ENCODE results near the gene GMFB. TPM values are rescaled to one million over a fixed set of nuclear protein-coding genes. Genes with fewer than 3 reads are reported as not detected.

Gene GMFB
- 24.9 TPM for total RNA-seq
- long read RNA-seq, full-length matches to known transcripts, result 11 of 11 reads
- long read RNA-seq, partial matches to known transcripts, result 0 of 11 reads
- long read RNA-seq, other reads (novel, unspliced or antisense), result 0 of 11 reads

- ATAC-seq, result peak; percentile 97
- DNase-seq (ENCODE audit: missing footprints), result peak; percentile 97
- intact Hi-C loops (cut with DNase I), result loop anchor here (2.0 kb wide), 1 partner anchor 48 kb away; the partner anchor contains the start of gene CNIH1
These were observed at the start of gene GMFB for GRCh38 chr14:54488646-54489317. TSS of gene GMFB (minus strand) at chr14:54488980. CDS start at chr14:54488927, 53 bp downstream.

- intact Hi-C loops (cut with DNase I), result no loop called here
- no peak for DNase-seq (ENCODE audit: missing footprints)
- ATAC-seq, result no peak
These were observed 49.3 kb upstream of the GMFB start for GRCh38 chr14:54538055-54538454.

DNA sequence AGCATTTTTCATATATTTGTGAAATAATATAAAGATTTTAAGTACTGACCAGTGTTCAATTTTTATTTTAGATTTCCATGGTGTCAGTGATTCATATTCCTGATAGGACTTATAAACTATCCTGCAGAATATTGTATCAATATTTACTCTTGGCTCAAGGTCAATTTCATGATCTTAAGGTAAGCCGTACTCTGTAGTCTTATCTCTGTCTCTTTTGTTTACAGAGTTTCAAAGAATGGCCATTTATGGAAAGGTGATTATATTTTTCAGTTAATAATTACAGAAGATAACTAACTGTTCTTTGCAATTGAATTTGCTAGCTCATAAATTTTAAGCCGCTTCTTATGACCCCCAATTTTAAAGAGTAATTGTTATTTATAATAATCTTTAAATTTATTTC is 48.9 kb upstream of the GMFB start:
- intact Hi-C loops (cut with DNase I), result no loop called here
- DNase-seq (ENCODE audit: missing footprints) (no peak), ATAC-seq (no peak)

- ATAC-seq (no peak), DNase-seq (ENCODE audit: missing footprints) (no peak)
- intact Hi-C loops (cut with DNase I), result no loop called here
These were observed 46.9 kb upstream of the GMFB start for GRCh38 chr14:54535646-54536045.

DNA sequence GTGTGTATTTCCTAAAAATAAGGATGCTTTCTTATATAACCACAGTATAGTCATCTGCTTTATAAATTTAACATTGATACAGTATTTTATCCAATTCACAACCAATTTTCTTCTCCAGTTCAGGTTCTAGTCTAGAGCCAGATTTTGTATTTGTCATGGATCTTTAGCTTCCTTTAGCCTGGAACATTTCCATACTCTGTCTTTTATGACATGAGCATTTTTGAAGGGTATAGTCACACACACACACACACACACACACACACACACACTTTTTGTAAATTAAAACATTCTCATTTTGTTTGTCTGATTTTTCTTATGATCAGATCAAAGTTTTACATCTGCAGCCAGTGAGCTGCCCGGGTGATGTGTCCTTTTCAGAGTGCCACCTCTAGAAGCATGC is 46.3 kb upstream of the GMFB start:
- ATAC-seq (no peak), DNase-seq (ENCODE audit: missing footprints) (no peak)
- intact Hi-C loops (cut with DNase I), result no loop called here

DNA sequence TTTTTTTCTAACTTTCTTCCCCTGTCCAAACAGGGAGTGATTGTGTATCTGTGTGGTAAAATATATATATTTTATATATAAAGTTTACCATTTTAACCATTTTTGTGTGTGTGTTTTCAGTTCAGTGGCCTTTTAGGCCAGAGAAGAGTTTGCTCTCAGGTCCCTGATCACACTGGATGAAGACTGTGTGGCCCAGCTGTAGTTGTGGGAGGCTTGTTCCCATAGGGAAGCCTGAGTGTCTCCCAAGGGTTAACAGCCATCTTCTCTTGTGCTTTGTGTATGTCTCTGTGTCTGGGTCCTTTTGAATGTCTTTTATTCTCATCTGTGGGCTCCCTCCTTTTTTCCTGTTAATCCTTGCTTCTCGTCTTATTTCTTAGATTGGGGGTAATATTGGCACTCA is 44.3 kb upstream of the GMFB start:
- no peak for ATAC-seq
- intact Hi-C loops (cut with DNase I), result no loop called here

DNA sequence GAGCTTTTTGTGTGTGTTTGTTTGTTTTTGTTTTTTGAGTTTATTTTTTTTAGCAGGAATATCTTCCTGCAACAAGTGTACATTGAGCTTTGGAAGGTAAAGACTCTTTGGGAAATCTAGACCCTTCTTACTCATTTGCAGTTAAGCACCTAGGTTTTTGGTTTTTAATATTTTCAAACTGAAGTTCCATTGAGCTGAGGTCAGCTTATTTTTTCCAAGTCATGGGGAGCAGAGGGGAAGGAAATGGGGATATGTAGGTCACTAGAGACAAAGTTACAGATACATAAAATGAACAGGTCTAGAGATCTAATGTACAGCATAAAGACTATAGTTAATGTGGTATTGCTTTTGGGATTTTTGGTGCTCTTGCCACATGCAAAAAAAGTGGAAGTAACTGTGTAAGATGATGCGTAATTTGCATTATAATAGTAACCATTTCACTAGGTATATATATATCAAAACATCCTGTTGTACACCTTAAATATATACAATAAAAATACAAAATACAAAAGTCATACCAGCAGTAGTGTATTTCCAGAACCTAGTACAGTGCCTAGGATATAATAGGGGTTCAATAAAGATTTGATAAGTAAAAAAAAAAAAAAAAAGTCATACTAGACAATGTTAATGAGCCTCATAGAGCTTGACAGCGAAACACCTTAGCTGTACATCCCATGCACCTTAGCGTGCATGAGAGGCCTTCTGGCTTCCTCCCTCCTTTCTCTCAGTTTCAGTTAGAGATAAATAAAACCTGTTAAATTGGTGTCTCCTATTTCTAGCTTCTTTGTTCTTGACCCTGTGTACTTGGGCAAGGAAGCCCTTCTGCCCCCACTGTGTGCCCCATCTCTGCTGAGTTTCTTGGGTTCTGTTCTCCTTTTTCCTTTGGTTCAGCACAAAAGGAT is 43.6 kb upstream of the GMFB start:
- no peak for ATAC-seq
- no peak for DNase-seq (ENCODE audit: missing footprints)
- intact Hi-C loops (cut with DNase I), result no loop called here

More for the DNA sequence above, 44.3 kb upstream of the GMFB start:
- no peak for DNase-seq (ENCODE audit: missing footprints)

- ATAC-seq (no peak), DNase-seq (ENCODE audit: missing footprints) (no peak)
- intact Hi-C loops (cut with DNase I), result no loop called here
These were observed 41.0 kb upstream of the GMFB start for GRCh38 chr14:54529811-54530210.

GRCh38 chr14:54528973-54529372 is 40.2 kb upstream of the GMFB start:
- no peak for ATAC-seq
- intact Hi-C loops (cut with DNase I), result no loop called here

GRCh38 chr14:54524410-54524809 is 35.6 kb upstream of the GMFB start:
- intact Hi-C loops (cut with DNase I), result no loop called here
- ATAC-seq (no peak), DNase-seq (ENCODE audit: missing footprints) (no peak)

More at GRCh38 chr14:54528973-54529372, 40.2 kb upstream of the GMFB start:
- DNase-seq (ENCODE audit: missing footprints), result no peak

- intact Hi-C loops (cut with DNase I), result no loop called here
- DNase-seq (ENCODE audit: missing footprints), result no peak
- ATAC-seq, result no peak
These were observed 27.9 kb upstream of the GMFB start for GRCh38 chr14:54516709-54517108.

DNA sequence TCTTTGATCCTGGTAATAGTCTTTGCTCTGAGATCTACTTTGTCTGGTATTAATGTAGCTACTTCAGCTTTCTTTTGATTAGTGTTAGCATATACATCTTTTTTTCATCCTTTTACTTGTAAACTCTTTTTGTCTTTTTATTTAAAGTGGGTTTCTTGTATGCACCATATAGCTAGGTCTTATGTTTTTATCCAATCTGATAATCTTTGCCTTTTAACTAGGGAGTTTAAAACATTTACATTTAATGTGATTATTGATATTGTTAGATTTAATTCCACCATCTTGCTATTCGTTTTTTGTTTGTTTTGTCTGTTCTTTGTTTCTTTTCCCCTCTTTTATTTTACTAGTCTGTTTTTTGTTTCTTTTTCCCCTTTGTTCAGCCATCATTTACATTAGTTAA is 26.9 kb upstream of the GMFB start:
- intact Hi-C loops (cut with DNase I), result no loop called here
- ATAC-seq (no peak), DNase-seq (ENCODE audit: missing footprints) (no peak)

- ATAC-seq (no peak), DNase-seq (ENCODE audit: missing footprints) (no peak)
- intact Hi-C loops (cut with DNase I), result no loop called here
These were observed 23.6 kb upstream of the GMFB start for GRCh38 chr14:54512393-54512792.

GRCh38 chr14:54509546-54510501 is 21.0 kb upstream of the GMFB start, which contains the start of gene CGRRF1:
TSS of gene CGRRF1 (plus strand) at chr14:54509906. CDS start at chr14:54509960, 54 bp downstream.
- DNase-seq (ENCODE audit: missing footprints), result peak; percentile 99
- intact Hi-C loops (cut with DNase I), result no loop called here
- ATAC-seq, result peak; percentile 99

GRCh38 chr14:54503486-54503885 is 14.7 kb upstream of the GMFB start:
- ATAC-seq (peak; percentile 35), DNase-seq (ENCODE audit: missing footprints) (no peak)

GRCh38 chr14:54502602-54503001 is 13.8 kb upstream of the GMFB start:
- DNase-seq (ENCODE audit: missing footprints) (no peak), ATAC-seq (peak; percentile 51)
- intact Hi-C loops (cut with DNase I), result no loop called here

More at GRCh38 chr14:54503486-54503885, 14.7 kb upstream of the GMFB start:
- intact Hi-C loops (cut with DNase I), result no loop called here

DNA sequence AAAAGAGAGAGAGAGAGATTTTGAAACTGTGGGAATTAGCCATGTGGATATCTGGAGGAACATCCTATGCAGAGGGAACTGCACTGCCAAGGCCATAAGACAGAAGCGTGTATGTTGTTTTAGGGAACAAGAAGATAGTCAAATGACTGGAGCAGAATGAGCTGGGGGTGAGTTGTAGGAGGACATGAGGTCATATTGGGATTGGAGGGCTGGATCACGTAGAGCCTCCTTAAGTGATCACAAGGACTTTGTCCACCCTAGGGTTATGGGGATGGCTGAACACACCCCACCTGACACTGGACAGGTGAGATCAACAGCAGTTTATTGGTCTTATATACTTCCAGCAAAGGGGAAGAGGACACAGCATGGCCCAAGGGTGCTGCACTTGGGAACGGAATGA is 12.7 kb upstream of the GMFB start:
- intact Hi-C loops (cut with DNase I), result no loop called here
- ATAC-seq (no peak), DNase-seq (ENCODE audit: missing footprints) (no peak)

GRCh38 chr14:54500744-54501143 is 12.0 kb upstream of the GMFB start:
- intact Hi-C loops (cut with DNase I), result no loop called here
- DNase-seq (ENCODE audit: missing footprints), result no peak
- ATAC-seq, result no peak

DNA sequence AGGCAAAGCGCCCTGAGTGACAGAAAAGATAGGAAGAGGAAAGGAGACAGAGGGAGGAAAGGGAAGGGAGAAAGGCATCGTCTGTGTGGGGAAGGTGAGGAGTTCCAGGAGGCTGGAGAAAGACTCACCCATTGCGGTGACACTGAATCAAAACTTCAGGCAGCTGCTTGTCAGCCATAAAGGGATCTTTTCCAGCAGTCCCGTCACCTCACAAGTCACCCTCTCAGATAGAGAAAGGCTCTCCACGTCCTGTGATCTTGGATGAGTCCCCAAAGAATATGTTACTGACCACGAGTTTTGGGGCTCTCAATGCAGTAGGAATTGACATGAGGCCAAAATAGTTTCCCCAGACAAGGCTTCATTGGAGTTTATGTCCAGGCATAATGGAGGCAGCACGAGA is 9.8 kb upstream of the GMFB start:
- no peak for DNase-seq (ENCODE audit: missing footprints)
- intact Hi-C loops (cut with DNase I), result no loop called here
- peak; percentile 27 for ATAC-seq
